ENCODE results near the gene RPSA. TPM values are rescaled to one million over a fixed set of nuclear protein-coding genes. Genes with fewer than 3 reads are reported as not detected.
A peak's percentile ranks its signal among the peaks of the same experiment; 100 is the strongest.

RPSA gene
- total RNA-seq, 4 donors from 2014 or later, result 460 to 1,003 (median 843) TPM

DNA sequence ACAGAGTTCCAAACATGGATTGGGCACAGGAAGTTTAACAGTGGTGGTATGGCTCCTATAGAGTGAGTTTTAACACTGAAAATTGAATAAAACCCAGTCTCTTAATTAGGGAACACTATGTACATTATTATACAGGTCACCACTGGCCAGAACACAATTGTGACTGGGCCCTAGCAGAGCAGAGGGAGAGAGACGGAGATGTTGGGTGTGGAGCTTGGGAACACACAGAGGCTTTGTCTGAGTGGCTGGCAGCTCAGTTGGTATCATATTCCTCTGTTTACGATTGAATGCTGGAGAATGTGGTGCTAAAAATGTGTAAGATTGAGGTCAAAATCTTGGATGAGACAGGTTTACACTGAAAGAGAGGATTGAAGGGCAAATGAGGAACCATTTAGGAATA is 54.2 kb downstream of the RPSA start:
- Histone ChIP-seq H3K9me3 (no peaks in the 10 kb centered on the region), H3K27me3 (no peaks in the 10 kb centered on the region), H3K4me3 (no peak overlapping the region), H3K4me1 (no peaks in the 10 kb centered on the region), H3K27ac (no peak overlapping the region), H3K36me3 (no peaks in the 10 kb centered on the region)
- TF ChIP-seq POLR2AphosphoS5 (IDR thresholded peaks at IDR 0.05) (no peak), EP300 (IDR thresholded peaks at IDR 0.05; ENCODE audit: low read depth) (no peak), POLR2A (IDR thresholded peaks at IDR 0.05) (no peak)
- TF ChIP-seq, protein P1, sequence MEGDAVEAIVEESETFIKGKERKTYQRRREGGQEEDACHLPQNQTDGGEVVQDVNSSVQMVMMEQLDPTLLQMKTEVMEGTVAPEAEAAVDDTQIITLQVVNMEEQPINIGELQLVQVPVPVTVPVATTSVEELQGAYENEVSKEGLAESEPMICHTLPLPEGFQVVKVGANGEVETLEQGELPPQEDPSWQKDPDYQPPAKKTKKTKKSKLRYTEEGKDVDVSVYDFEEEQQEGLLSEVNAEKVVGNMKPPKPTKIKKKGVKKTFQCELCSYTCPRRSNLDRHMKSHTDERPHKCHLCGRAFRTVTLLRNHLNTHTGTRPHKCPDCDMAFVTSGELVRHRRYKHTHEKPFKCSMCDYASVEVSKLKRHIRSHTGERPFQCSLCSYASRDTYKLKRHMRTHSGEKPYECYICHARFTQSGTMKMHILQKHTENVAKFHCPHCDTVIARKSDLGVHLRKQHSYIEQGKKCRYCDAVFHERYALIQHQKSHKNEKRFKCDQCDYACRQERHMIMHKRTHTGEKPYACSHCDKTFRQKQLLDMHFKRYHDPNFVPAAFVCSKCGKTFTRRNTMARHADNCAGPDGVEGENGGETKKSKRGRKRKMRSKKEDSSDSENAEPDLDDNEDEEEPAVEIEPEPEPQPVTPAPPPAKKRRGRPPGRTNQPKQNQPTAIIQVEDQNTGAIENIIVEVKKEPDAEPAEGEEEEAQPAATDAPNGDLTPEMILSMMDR (IDR thresholded peaks at IDR 0.05), result no peak
- 37 to 45% methylated on average over 2 of the region's 2 CpGs for WGBS, 2 donors (ENCODE audit: low coverage in 1 of 2)
- in situ Hi-C loops (cut with MboI; ENCODE audit: low pct_ligation_motif_present in 1 of 4, low pct_unique_long_range_greater_than_20kb in 1 of 4, low sequenced_read_pairs in 3 of 4) (no loop called here), intact Hi-C loops (cut with DNase I; ENCODE audit: low total_unique reads) (no loop called here)
- DNase-seq, result peak; percentile 23

Small RNA genes lying within 50 kb of the gene (small RNA-seq; reads per million reads assigned to genes)
- 0 reads per million in 4 donors for gene SNORA6
- gene SNORA62, result 0 reads per million in 4 donors

Other genes starting within 250 kb of the RPSA start
- 1 to 10 TPM in 1 of 4 donors, under 1 TPM in 1, not detected in 2; 0.40 to 6.0 TPM for gene XIRP1, start 214.1 kb upstream of the RPSA start, total RNA-seq
- gene CX3CR1, start 126.7 kb upstream of the RPSA start, total RNA-seq, result under 1 TPM in 1 of 4 donors, not detected in 3; 0.32 TPM
- not detected for gene CCR8, start 77.0 kb upstream of the RPSA start, total RNA-seq
- 10 to 100 TPM; 10.5 to 61.7 (median 40.4) TPM for gene SLC25A38, start 23.4 kb upstream of the RPSA start, total RNA-seq
- 1 to 10 TPM in 2 of 4 donors, under 1 TPM in 1, not detected in 1; 0.27 to 5.2 (median 1.3) TPM for gene MOBP, start 61.0 kb downstream of the RPSA start, total RNA-seq

All from transverse colon (tissue), 4 donors.